ENCODE measurements around the gene SPRN. TPM values are rescaled to one million over a fixed set of nuclear protein-coding genes. Genes with fewer than 3 reads are reported as not detected.
A peak's percentile ranks its signal among the peaks of the same experiment; 100 is the strongest.
"Not testable (repeated sequence)": the region's sequence is repeated elsewhere in the genome, so short reads cannot be mapped to it uniquely, and the experiment has no call there.

Gene SPRN
- total RNA-seq, 4 donors from 2014 or later = 0.13 to 0.19 TPM; not detected in 2

GRCh38 chr10:133438711-133439273, 14.4 kb upstream of the SPRN start:
- TF ChIP-seq POLR2A (IDR thresholded peaks at IDR 0.05) (no peak), CTCF (IDR thresholded peaks at IDR 0.05) (no peak)
- 82 to 86% methylated on average over 11 of the region's 11 CpGs for WGBS, 2 donors
- intact Hi-C loops (cut with DNase I; ENCODE audit: low total_unique reads) = no loop called here
- H3K4me3 ChIP-seq (ENCODE audit: low read depth, poor library complexity, severe bottlenecking) = no peak overlapping the region
- peak; percentile 12 to 69 for DNase-seq (ENCODE audit: low spot score in 2 of 2)

GRCh38 chr10:133432789-133433188, 8.4 kb upstream of the SPRN start:
- DNase-seq (ENCODE audit: low spot score in 2 of 2) = peak in 1 of 2 donors; percentile 80
- intact Hi-C loops (cut with DNase I; ENCODE audit: low total_unique reads); H3K4me3 ChIP-seq (ENCODE audit: low read depth, poor library complexity, severe bottlenecking): not testable (repeated sequence)
- WGBS, 2 donors = 80% methylated on average over 8 of the region's 25 CpGs; no CpG with 5 or more reads in 1 of the 2 donors

GRCh38 chr10:133431888-133432613, 7.6 kb upstream of the SPRN start:
- intact Hi-C loops (cut with DNase I; ENCODE audit: low total_unique reads); H3K4me3 ChIP-seq (ENCODE audit: low read depth, poor library complexity, severe bottlenecking); DNase-seq (ENCODE audit: low spot score in 2 of 2): not testable (repeated sequence)
- WGBS, 2 donors = 68 to 80% methylated on average over 3 to 5 of the region's 9 CpGs

GRCh38 chr10:133429571-133429970, 5.1 kb upstream of the SPRN start:
- 53 to 60% methylated on average over 4 of the region's 4 CpGs for WGBS, 2 donors
- DNase-seq (ENCODE audit: low spot score in 2 of 2); intact Hi-C loops (cut with DNase I; ENCODE audit: low total_unique reads); H3K4me3 ChIP-seq (ENCODE audit: low read depth, poor library complexity, severe bottlenecking): not testable (repeated sequence)

- DNase-seq (ENCODE audit: low spot score in 2 of 2); H3K4me3 ChIP-seq (ENCODE audit: low read depth, poor library complexity, severe bottlenecking); intact Hi-C loops (cut with DNase I; ENCODE audit: low total_unique reads): not testable (repeated sequence)
- WGBS, 2 donors = no CpG with 5 or more reads among the region's 46 CpGs
These were observed 323 bp downstream of the SPRN start for GRCh38 chr10:133424102-133424501.

GRCh38 chr10:133422807-133423771, 1.3 kb downstream of the SPRN start:
- H3K4me3 ChIP-seq (ENCODE audit: low read depth, poor library complexity, severe bottlenecking) = no peak overlapping the region
- intact Hi-C loops (cut with DNase I; ENCODE audit: low total_unique reads) = no loop called here
- 17 to 24% methylated on average over 42 to 46 of the region's 88 CpGs for WGBS, 2 donors
- TF ChIP-seq CTCF (IDR thresholded peaks at IDR 0.05) (no peak), POLR2A (IDR thresholded peaks at IDR 0.05) (no peak)
- peak in 1 of 2 donors; percentile 84 for DNase-seq (ENCODE audit: low spot score in 2 of 2)

GRCh38 chr10:133422223-133422806, 2.1 kb downstream of the SPRN start:
- peak in 1 of 2 donors; percentile 75 for DNase-seq (ENCODE audit: low spot score in 2 of 2)
- H3K4me3 ChIP-seq (ENCODE audit: low read depth, poor library complexity, severe bottlenecking) = no peak overlapping the region
- TF ChIP-seq POLR2A (IDR thresholded peaks at IDR 0.05) (no peak), CTCF (IDR thresholded peaks at IDR 0.05) (no peak)
- intact Hi-C loops (cut with DNase I; ENCODE audit: low total_unique reads) = no loop called here
- 72 to 73% methylated on average over 13 to 16 of the region's 16 CpGs for WGBS, 2 donors

All from lower leg skin (tissue), 4 donors.